Epithelial cell of umbilical artery (primary cell): ENCODE results near the gene MSH2. TPM values are rescaled to one million over a fixed set of nuclear protein-coding genes. Genes with fewer than 3 reads are reported as not detected.

Experiments used
- total RNA-seq: library from RNA; depleted of rRNA; stranded (reverse); fragments of >200 nt; gene quantifications from 2 replicates; pipeline ENCODE4 v1.2.3, GENCODE V29; 2014

Gene MSH2
- total RNA-seq = 29.6 and 48.0 TPM in 2 replicates

DNA sequence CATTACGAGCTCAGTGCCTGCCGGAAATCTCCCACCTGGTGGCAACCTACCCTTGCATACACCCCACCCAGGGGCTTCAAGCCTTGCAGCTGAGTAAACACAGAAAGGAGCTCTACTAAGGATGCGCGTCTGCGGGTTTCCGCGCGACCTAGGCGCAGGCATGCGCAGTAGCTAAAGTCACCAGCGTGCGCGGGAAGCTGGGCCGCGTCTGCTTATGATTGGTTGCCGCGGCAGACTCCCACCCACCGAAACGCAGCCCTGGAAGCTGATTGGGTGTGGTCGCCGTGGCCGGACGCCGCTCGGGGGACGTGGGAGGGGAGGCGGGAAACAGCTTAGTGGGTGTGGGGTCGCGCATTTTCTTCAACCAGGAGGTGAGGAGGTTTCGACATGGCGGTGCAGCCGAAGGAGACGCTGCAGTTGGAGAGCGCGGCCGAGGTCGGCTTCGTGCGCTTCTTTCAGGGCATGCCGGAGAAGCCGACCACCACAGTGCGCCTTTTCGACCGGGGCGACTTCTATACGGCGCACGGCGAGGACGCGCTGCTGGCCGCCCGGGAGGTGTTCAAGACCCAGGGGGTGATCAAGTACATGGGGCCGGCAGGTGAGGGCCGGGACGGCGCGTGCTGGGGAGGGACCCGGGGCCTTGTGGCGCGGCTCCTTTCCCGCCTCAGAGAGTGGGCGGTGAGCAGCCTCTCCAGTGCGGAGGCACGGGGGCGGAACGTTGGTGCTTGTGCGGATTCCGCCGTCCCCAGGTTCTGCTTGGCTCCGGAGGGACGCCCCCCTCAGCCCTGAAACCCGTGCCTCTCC lies at the start of gene MSH2:
TSS of gene MSH2 (plus strand) at position 352 of the 804 bp plus-strand sequence. CDS start at position 388, 36 bp downstream.

Other genes starting within 250 kb of the MSH2 start
- gene STPG4, start 247.8 kb upstream of the MSH2 start, total RNA-seq = under 0.01 TPM in 1 of 2 replicates, not detected in the other
- 750 and 1,327 TPM in 2 replicates for gene CALM2, start 226.6 kb upstream of the MSH2 start, total RNA-seq
- gene EPCAM, start 33.8 kb upstream of the MSH2 start, total RNA-seq = 0.32 and 0.76 TPM in 2 replicates
- gene KCNK12, start 167.8 kb downstream of the MSH2 start, total RNA-seq = under 0.01 TPM in 1 of 2 replicates, not detected in the other